GM12878 (cell line): ENCODE data around the gene MIR17HG. TPM values are rescaled to one million over a fixed set of nuclear protein-coding genes. Genes with fewer than 3 reads are reported as not detected.

Experiments used
- ATAC-seq: fragments of 200-7000 bp; cut with Tn5 transposase; 3 replicates; pipeline ENCODE4 v1.9.1; 2020; ENCODE audit warnings: mild to moderate bottlenecking, moderate library complexity
- BruUV-seq: library from RNA; stranded (reverse); fragments of 400-500 nt; replicated peaks from 2 replicates; lab custom pipeline; 2021; lab: Mats Ljungman, UMichigan
- CTCF ChIA-PET: fragments of 300-600 bp; sonication (Branson Sonifier 250); formaldehyde crosslinking; extraction: SDS; loops from one replicate; lab custom pipeline; 2021; ENCODE audit warnings: inconsistent platforms; lab: Yijun Ruan, JAX
- POLR2A ChIA-PET: fragments of 350-600 bp; formaldehyde crosslinking; extraction: SDS; loops from one replicate; lab custom pipeline; 2021; ENCODE audit warnings: inconsistent platforms; lab: Charles Lee
- RAD21 ChIA-PET: fragments of 300-600 bp; sonication (Branson Sonifier 250); formaldehyde crosslinking; loops from one replicate; lab custom pipeline; 2023; ENCODE audit warnings: antibody characterized with exemption; ENCODE audit not compliant: unreplicated experiment; lab: Charles Lee
- SMC1A ChIA-PET: fragments of 300-600 bp; sonication (Branson Sonifier 250); formaldehyde crosslinking; loops from one replicate; lab custom pipeline; 2023; ENCODE audit not compliant: unreplicated experiment, uncharacterized antibody; lab: Charles Lee
- DNase-seq: peaks from one replicate; pipeline ENCODE4 v3.0.0-alpha.2; 2011; ENCODE audit warnings: low read depth, low spot score
- FAIRE-seq: peaks from 3 replicates; lab custom pipeline; 2011; peaks lifted over from hg19 to GRCh38; lab: Jason Lieb, UNC
- H2AFZ ChIP-seq: 2 replicates; pipeline ENCODE4 v1.6.0; 2011; ENCODE audit warnings: low read depth, low read length, control low read depth; ENCODE audit not compliant: control insufficient read depth
- H3K27ac ChIP-seq: 2 replicates; pipeline ENCODE4 v1.5.1; 2011; ENCODE audit warnings: control low read depth; ENCODE audit not compliant: control insufficient read depth, insufficient read depth
- H3K27me3 ChIP-seq, 2 experiments: replicated peaks in 1 of 2; 2 replicates each; pipeline versions ENCODE4 v1.6.0 to v1.6.1; 2011; ENCODE audit warnings: low read length in 1 of 2; ENCODE audit not compliant: control insufficient read depth in 2 of 2, insufficient read depth in 2 of 2
- H3K36me3 ChIP-seq, 2 experiments: 2 replicates each; pipeline ENCODE4 v1.5.1; 2011; ENCODE audit warnings: low read length in 1 of 2; ENCODE audit not compliant: control insufficient read depth in 2 of 2, insufficient read depth in 2 of 2
- H3K4me1 ChIP-seq: 2 replicates; pipeline ENCODE4 v1.6.1; 2011; ENCODE audit warnings: mild to moderate bottlenecking, low read length, moderate library complexity, mixed read lengths; ENCODE audit not compliant: control insufficient read depth, insufficient read depth
- H3K4me2 ChIP-seq: 2 replicates; pipeline ENCODE4 v1.6.0; 2011; ENCODE audit warnings: control low read depth; ENCODE audit not compliant: control insufficient read depth, insufficient read depth
- H3K4me3 ChIP-seq: fragments of 200-600 bp; sonication (generic); 2 replicates; pipeline ENCODE4 v1.5.1; 2016
- H3K79me2 ChIP-seq: 2 replicates; pipeline ENCODE4 v1.6.0; 2011; ENCODE audit warnings: low read length; ENCODE audit not compliant: control insufficient read depth, insufficient read depth
- H3K9ac ChIP-seq: 2 replicates; pipeline ENCODE4 v1.8.0; 2011; ENCODE audit warnings: low read length, control low read depth, mixed read lengths; ENCODE audit not compliant: control insufficient read depth, insufficient read depth
- H3K9me3 ChIP-seq: replicated peaks from 3 replicates; pipeline ENCODE4 v1.5.1; 2011; ENCODE audit warnings: mild to moderate bottlenecking, low read length; ENCODE audit not compliant: control insufficient read depth, insufficient read depth
- H4K20me1 ChIP-seq: 2 replicates; pipeline ENCODE4 v1.6.0; 2011; ENCODE audit not compliant: control insufficient read depth, insufficient read depth
- BCL11A ChIP-seq: IDR thresholded peaks from 2 replicates; pipeline ENCODE4 v1.6.1; 2011; ENCODE audit warnings: low read depth, low read length
- BMI1 ChIP-seq: fragments of 450-650 bp; IDR thresholded peaks from 2 replicates; pipeline ENCODE4 v1.6.1; 2016; ENCODE audit warnings: mild to moderate bottlenecking, moderate library complexity, borderline replicate concordance
- CTCF ChIP-seq, 3 experiments: IDR thresholded peaks in 2 of 3; conservative IDR thresholded peaks in 1 of 3; 2 replicates each; pipeline ENCODE4 v1.5.1; 2011; ENCODE audit warnings: low read depth in 3 of 3, low read length in 3 of 3, mild to moderate bottlenecking in 3 of 3, control low read depth in 2 of 3, moderate library complexity in 2 of 3, inconsistent platforms in 1 of 3, mixed read lengths in 1 of 3; ENCODE audit not compliant: control insufficient read depth in 2 of 3, insufficient read depth in 1 of 3; ENCODE audit errors: extremely low read depth in 1 of 3
- HCFC1 ChIP-seq: fragments of 150-350 bp; IDR thresholded peaks from 2 replicates; pipeline ENCODE4 v1.6.1; 2014; ENCODE audit warnings: low read length
- IKZF2 ChIP-seq, 2 experiments: fragments of 450-650 bp; IDR thresholded peaks; 2 replicates each; pipeline ENCODE4 v1.6.1; 2017; ENCODE audit warnings: mild to moderate bottlenecking in 2 of 2, moderate library complexity in 2 of 2
- IRF3 ChIP-seq: fragments of 450-650 bp; IDR thresholded peaks from 2 replicates; pipeline ENCODE4 v1.6.1; 2014; ENCODE audit warnings: mild to moderate bottlenecking
- KDM1A ChIP-seq: fragments of 200-600 bp; sonication (generic); IDR thresholded peaks from 2 replicates; pipeline ENCODE4 v1.6.1; 2016; ENCODE audit warnings: borderline replicate concordance
- MTA2 ChIP-seq: fragments of 450-650 bp; IDR thresholded peaks from 2 replicates; pipeline ENCODE4 v1.6.1; 2016; ENCODE audit warnings: low read depth, mild to moderate bottlenecking, moderate library complexity
- RAD21 ChIP-seq: IDR thresholded peaks from 2 replicates; pipeline ENCODE4 v1.6.1; 2011; ENCODE audit warnings: mild to moderate bottlenecking, low read depth, low read length, moderate library complexity; ENCODE audit not compliant: insufficient read depth
- SMARCA5 ChIP-seq: fragments of 450-650 bp; IDR thresholded peaks from 2 replicates; pipeline ENCODE4 v1.6.1; 2017; ENCODE audit warnings: mild to moderate bottlenecking
- USF1 ChIP-seq: IDR thresholded peaks from 2 replicates; pipeline ENCODE4 v1.6.1; 2011; ENCODE audit warnings: borderline replicate concordance, low read depth, mild to moderate bottlenecking, moderate library complexity, mixed read lengths, low read length; ENCODE audit not compliant: insufficient read depth; ENCODE audit errors: extremely low read length
- ZNF592 ChIP-seq: fragments of 450-650 bp; IDR thresholded peaks from 2 replicates; pipeline ENCODE4 v1.6.1; 2017; ENCODE audit warnings: mild to moderate bottlenecking, moderate library complexity
- ZZZ3 ChIP-seq: IDR thresholded peaks from 2 replicates; pipeline ENCODE4 v1.6.1; 2011; ENCODE audit warnings: low read depth; ENCODE audit not compliant: control insufficient read depth, insufficient read length
- WGBS: methylation state at CpG from one replicate; pipeline ENCODE4 v1.1.6; 2016; ENCODE audit warnings: low lambda C conversion rate; ENCODE audit not compliant: insufficient replicate concordance, insufficient coverage; ENCODE audit errors: missing lambda C conversion rate; 5-methylcytosine and 5-hydroxymethylcytosine counted together
- in situ Hi-C: fragments of 300-500 bp; cut with MboI; formaldehyde crosslinking; loops from 9 replicates; pipeline ENCODE4 v1.14.3; 2018; ENCODE audit warnings: mixed read lengths
- intact Hi-C: fragments of 100-400 bp; cut with micrococcal nuclease; formaldehyde crosslinking; loops from one replicate; pipeline ENCODE4 v1.14.2; 2022; ENCODE audit not compliant: unreplicated experiment
- polyA plus RNA-seq, 11 experiments: library from polyadenylated mRNA; depleted of rRNA in 4 of 11; unstranded in 6 of 11; stranded (reverse) in 5 of 11; fragments of >200 nt; fragmentation: Nextera tagmentation in 4 of 11; fragmentation: Illumina TruSeq in 1 of 11; extraction: Ambion mirVana in 4 of 11; extraction: Trizol in 1 of 11; gene quantifications; 1 replicate in 1 of 11; 2 replicates in 10 of 11; pipeline versions ENCODE4 v1.2.1 to v1.2.3, GENCODE V29; 2011 to 2016; ENCODE audit warnings: inconsistent platforms in 2 of 11, missing spikeins in 2 of 11, low read depth in 1 of 11
- total RNA-seq, 4 experiments: library from RNA; depleted of rRNA in 3 of 4; stranded (reverse); fragments of >200 nt in 3 of 4; fragmentation: Illumina TruSeq in 1 of 4; extraction: Trizol in 1 of 4; gene quantifications; 2 replicates each; pipeline versions ENCODE4 v1.2.1 to v1.2.3, GENCODE V29; 2013 to 2021

MIR17HG gene
- total and polyA plus RNA-seq, 10 of the 15 experiments (the other 5 are each of a cell fraction or from before 2014, with no cell fraction given): 4.4 to 37.7 (median 15.1) TPM

GRCh38 chr13:91307887-91308286, 39.6 kb upstream of the MIR17HG start (continued):
- TF ChIP-seq BMI1 (no peak), BCL11A (no peak), ZNF592 (no peak), KDM1A (no peak), SMARCA5 (no peak), MTA2 (no peak), ZZZ3 (no peak), IKZF2 (IDR thresholded peaks at IDR 0.05) (no peak), HCFC1 (no peak)

GRCh38 chr13:91308299-91308698, 39.2 kb upstream of the MIR17HG start:
- Histone ChIP-seq H3K27ac (no peak overlapping the region), H3K79me2 (no peaks in the 10 kb centered on the region), H3K4me2 (no peak overlapping the region), H3K9ac (no peak overlapping the region), H3K9me3 (no peaks in the 10 kb centered on the region; the same call in 2 of the 3 replicates), H3K36me3 (no peaks in the 10 kb centered on the region), H3K27me3 (no peaks in the 10 kb centered on the region), H2AFZ (no peak overlapping the region), H4K20me1 (no peaks in the 10 kb centered on the region), H3K4me1 (peaks cover 4% of the 10 kb centered on the region), H3K4me3 (no peak overlapping the region)
- DNase-seq (no peak), ATAC-seq (peak; percentile 48), FAIRE-seq (peak; percentile 44)
- BruUV-seq: no TSS peak
- in situ Hi-C loops: no loop called here
- POLR2A ChIA-PET: no interaction called here
- intact Hi-C loops: no loop called here
- 5% methylated on average over 2 of the region's 2 CpGs for WGBS
- SMC1A ChIA-PET: interaction anchor here (1.0 to 1.7 kb wide), 3 partner anchors 20 to 98 kb away, joined by 3 to 9 read pairs (median 9); no protein-coding TSS in a partner anchor
- RAD21 ChIA-PET: interaction anchor here (1.0 to 1.6 kb wide), 4 partner anchors 12 to 101 kb away, joined by 3 to 4 read pairs (median 4); no protein-coding TSS in a partner anchor
- CTCF ChIA-PET: interaction anchor here (0.9 to 1.6 kb wide), 10 partner anchors 12 to 388 kb away, joined by 3 to 5 read pairs (median 3); no protein-coding TSS in a partner anchor
- TF ChIP-seq MTA2: no peak
- TF ChIP-seq USF1: no peak
- TF ChIP-seq RAD21: peak; percentile 30; the same call in 1 of the 2 replicates
- TF ChIP-seq IRF3: no peak
- TF ChIP-seq CTCF (IDR thresholded peaks at IDR 0.05 in 2 of 3, conservative IDR thresholded peaks at IDR 0.05 in 1 of 3; ENCODE audit: control insufficient read depth in 2 of 3, extremely low read depth in 1 of 3, insufficient read depth in 1 of 3, low read depth in 3 of 3, low read length in 3 of 3): peak; percentile 17 to 35 (median 24); a peak in 5 of 6 replicates
